Psoas muscle (tissue), 8 donors: ENCODE measurements around the gene SCYGR8. TPM values are rescaled to one million over a fixed set of nuclear protein-coding genes. Genes with fewer than 3 reads are reported as not detected.

ENCODE experiments used
- ATAC-seq, 4 donors: fragments of 200-7000 bp; cut with Tn5 transposase; one replicate each; pipeline ENCODE4 v1.9.1; 2020; ENCODE audit warnings: moderate library complexity in 3 of 4, mild to moderate bottlenecking in 2 of 4
- DNase-seq, 2 donors: peaks; one replicate each; pipeline ENCODE4 v3.0.0-alpha.2; 2020
- H3K27ac ChIP-seq: fragments of 200-600 bp; one replicate; pipeline ENCODE4 v1.8.0; 2022
- H3K27me3 ChIP-seq, 3 donors: fragments of 200-600 bp in 1 of 3; one replicate each; pipeline versions ENCODE4 v1.6.1 to v1.8.0; 2013 to 2022; ENCODE audit warnings: low read length in 2 of 3, mild to moderate bottlenecking in 2 of 3, moderate library complexity in 1 of 3; ENCODE audit not compliant: insufficient read depth in 3 of 3
- H3K36me3 ChIP-seq, 2 donors: fragments of 200-600 bp in 1 of 2; one replicate each; pipeline versions ENCODE4 v1.6.1 to v1.8.0; 2013 to 2022; ENCODE audit warnings: low read depth in 1 of 2, mild to moderate bottlenecking in 1 of 2, moderate library complexity in 1 of 2; ENCODE audit not compliant: insufficient read depth in 1 of 2
- H3K4me1 ChIP-seq: fragments of 200-600 bp; one replicate; pipeline ENCODE4 v1.8.0; 2022
- H3K4me3 ChIP-seq: fragments of 200-600 bp; one replicate; pipeline ENCODE4 v1.8.0; 2022; ENCODE audit warnings: mild to moderate bottlenecking
- H3K9me3 ChIP-seq: fragments of 200-600 bp; one replicate; pipeline ENCODE4 v1.8.0; 2022
- WGBS, 3 donors: extraction: QIAGEN DNeasy Blood & Tissue Kit; methylation state at CpG; one replicate each; pipeline versions ENCODE4 v1.1.6 to v1.1.7; 2013; 5-methylcytosine and 5-hydroxymethylcytosine counted together
- intact Hi-C, 2 donors: fragments of 100-400 bp; cut with DNase I; formaldehyde crosslinking; loops; one replicate each; pipeline versions ENCODE4 v1.11.0 to v1.14.2; 2022
- polyA plus RNA-seq, 3 donors: library from polyadenylated mRNA; stranded (reverse); fragments of 200-250 nt; gene quantifications; one replicate each; pipeline ENCODE4 v1.2.3, GENCODE V29; 2013
- total RNA-seq, 4 donors: library from RNA; stranded (reverse); fragmentation: NEBNext Ultra II Directional in 2 of 4; extraction: Animal tissue kit (Norgen Biotek cat#: 25700) in 2 of 4; gene quantifications; one replicate each; pipeline versions ENCODE4 v1.2.1 to v1.2.4, GENCODE V29; 2021 to 2023
- TF ChIP-seq, protein P1 (sequence below): fragments of 200-600 bp; IDR thresholded peaks from one replicate; pipeline ENCODE4 v1.8.0; 2022; ENCODE audit warnings: antibody characterized with exemption
- donor health status: healthy with polysubstance abuse.
- donor health status: DM: no; HTN: no; CAD: no; lungs with moderate emphysema.
- donor health status: Bipolar disorder and iron deficiency.
- donor health status: healthy.
- donor health status: DM: yes; HTN: yes; CAD: no.
- donor health status: DM: no; HTN: no; CAD: no.
- donor health status: DM: no; HTN: no; CAD: no.
- donor health status: DM: yes; HTN: yes; CAD: no.

Gene SCYGR8
- total and polyA plus RNA-seq, 7 donors: not detected

DNA sequence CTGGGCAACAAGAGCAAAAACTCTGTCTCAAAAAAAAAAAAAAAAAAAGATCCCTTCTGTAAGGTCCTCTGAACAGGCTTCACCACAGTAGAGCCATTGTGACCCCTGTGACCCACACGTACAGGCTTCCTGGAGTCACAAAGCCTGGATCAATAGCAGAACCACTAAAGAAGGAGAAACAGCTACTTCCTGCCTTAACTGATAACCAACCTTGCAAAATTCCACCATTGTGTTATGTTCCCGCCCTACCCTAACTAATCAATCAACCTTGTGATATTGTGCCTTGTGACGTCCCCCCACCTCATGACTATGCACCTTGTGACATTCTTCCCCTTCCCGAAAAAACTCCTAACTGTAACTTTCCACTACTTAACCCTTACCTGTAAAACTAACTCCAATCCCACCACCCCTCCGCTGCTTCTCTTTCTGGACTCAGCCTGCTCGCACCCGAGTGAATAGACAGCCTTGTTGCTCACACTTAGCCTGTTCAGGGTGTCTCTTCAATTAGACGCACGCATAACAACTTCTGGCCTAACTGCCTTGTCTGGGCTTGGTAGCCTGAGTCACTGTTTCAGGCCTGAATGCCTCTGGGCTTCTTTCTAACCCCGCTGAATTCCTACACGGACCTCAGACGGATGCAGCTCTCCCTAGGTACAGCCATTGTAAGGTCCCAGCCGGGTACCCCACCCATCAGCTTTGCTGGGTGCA, 13.9 kb downstream of the SCYGR8 start:
- intact Hi-C loops: loop anchor here in 1 of 2 donors (10.0 kb wide), 1 partner anchor 355 kb away; no protein-coding TSS in a partner anchor
- Histone ChIP-seq H3K36me3 (no peaks in the 10 kb centered on the region), H3K4me1 (no peaks in the 10 kb centered on the region), H3K9me3 (no peaks in the 10 kb centered on the region), H3K27me3 (no peaks in the 10 kb centered on the region), H3K27ac (no peak overlapping the region), H3K4me3 (no peak overlapping the region)
- WGBS, 3 donors: 68 to 69% (median 68%) methylated on average over 13 of the region's 13 CpGs
- TF ChIP-seq, protein P1, sequence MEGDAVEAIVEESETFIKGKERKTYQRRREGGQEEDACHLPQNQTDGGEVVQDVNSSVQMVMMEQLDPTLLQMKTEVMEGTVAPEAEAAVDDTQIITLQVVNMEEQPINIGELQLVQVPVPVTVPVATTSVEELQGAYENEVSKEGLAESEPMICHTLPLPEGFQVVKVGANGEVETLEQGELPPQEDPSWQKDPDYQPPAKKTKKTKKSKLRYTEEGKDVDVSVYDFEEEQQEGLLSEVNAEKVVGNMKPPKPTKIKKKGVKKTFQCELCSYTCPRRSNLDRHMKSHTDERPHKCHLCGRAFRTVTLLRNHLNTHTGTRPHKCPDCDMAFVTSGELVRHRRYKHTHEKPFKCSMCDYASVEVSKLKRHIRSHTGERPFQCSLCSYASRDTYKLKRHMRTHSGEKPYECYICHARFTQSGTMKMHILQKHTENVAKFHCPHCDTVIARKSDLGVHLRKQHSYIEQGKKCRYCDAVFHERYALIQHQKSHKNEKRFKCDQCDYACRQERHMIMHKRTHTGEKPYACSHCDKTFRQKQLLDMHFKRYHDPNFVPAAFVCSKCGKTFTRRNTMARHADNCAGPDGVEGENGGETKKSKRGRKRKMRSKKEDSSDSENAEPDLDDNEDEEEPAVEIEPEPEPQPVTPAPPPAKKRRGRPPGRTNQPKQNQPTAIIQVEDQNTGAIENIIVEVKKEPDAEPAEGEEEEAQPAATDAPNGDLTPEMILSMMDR: no peak
- ATAC-seq: no peak
- no peak for DNase-seq

DNA sequence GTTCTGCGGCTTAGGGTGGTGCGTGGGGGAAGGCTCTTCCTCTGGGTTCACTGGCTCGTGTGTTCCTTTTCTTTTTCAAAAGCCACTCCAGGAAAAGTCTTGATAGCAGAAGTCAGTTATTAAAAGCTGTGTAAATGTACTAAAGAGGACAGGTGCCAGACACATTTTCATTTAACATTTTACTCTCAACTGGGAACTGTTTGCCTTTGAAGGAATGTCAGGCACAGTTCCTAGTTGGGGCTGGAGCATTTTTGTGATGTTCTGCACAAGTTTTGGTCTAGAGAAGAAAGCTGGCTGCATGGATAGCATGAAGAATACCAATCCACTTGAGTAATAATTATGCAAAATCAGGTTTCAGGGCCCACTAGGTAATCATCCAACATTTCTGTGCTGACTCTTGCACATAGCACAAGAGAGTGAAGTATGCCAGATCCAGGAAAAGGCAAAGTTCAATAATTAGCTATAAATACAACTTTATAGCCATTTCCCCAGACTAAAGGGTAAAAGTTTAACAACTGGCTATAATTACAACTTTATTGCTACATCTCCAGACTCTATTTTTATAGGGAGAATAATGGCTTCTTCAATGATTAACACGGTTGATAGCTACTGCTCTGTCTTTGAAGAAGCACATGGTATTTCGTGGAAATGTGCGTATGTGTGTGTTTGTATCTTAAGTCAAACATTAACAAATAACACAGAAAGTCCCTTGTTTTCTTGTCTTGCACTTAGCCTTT, 16.2 kb downstream of the SCYGR8 start:
- intact Hi-C loops: loop anchor here in 1 of 2 donors (10.0 kb wide), 1 partner anchor 357 kb away; no protein-coding TSS in a partner anchor
- TF ChIP-seq, protein P1: no peak
- H3K4me1 ChIP-seq: no peaks in the 10 kb centered on the region
- ATAC-seq (no peak), DNase-seq (no peak)
- H3K4me3 ChIP-seq: no peak overlapping the region
- no peaks in the 10 kb centered on the region for H3K9me3 ChIP-seq
- H3K27ac ChIP-seq: no peak overlapping the region
- H3K36me3 ChIP-seq: no peaks in the 10 kb centered on the region
- WGBS, 3 donors: 69 to 78% (median 74%) methylated on average over 6 of the region's 6 CpGs
- no peaks in the 10 kb centered on the region for H3K27me3 ChIP-seq

GRCh38 chr2:227765788-227766372, 20.2 kb downstream of the SCYGR8 start:
- no peaks in the 10 kb centered on the region for H3K36me3 ChIP-seq
- no peak overlapping the region for H3K27ac ChIP-seq
- TF ChIP-seq, protein P1: no peak
- intact Hi-C loops: loop anchor here (2.0 to 10.0 kb wide), 4 partner anchors 109 to 361 kb away; partner anchors contain the start of gene AGFG1 (in 2 of the 2)
- no peaks in the 10 kb centered on the region for H3K4me1 ChIP-seq
- WGBS, 3 donors: 39 to 52% (median 49%) methylated on average over 4 of the region's 4 CpGs
- H3K4me3 ChIP-seq: no peak overlapping the region
- no peak for DNase-seq
- ATAC-seq: peak in 1 of 4 donors; percentile 12
- H3K27me3 ChIP-seq: no peaks in the 10 kb centered on the region
- no peaks in the 10 kb centered on the region for H3K9me3 ChIP-seq

- no peak overlapping the region for H3K4me3 ChIP-seq
- H3K27ac ChIP-seq: no peak overlapping the region
- DNase-seq: peak; percentile 70 to 80
- 16 to 21% (median 19%) methylated on average over 11 of the region's 11 CpGs for WGBS, 3 donors
- no peaks in the 10 kb centered on the region for H3K4me1 ChIP-seq
- ATAC-seq: peak; percentile 83 to 96 (median 92)
- H3K9me3 ChIP-seq: no peaks in the 10 kb centered on the region
- no peaks in the 10 kb centered on the region for H3K27me3 ChIP-seq
- no peaks in the 10 kb centered on the region for H3K36me3 ChIP-seq
- intact Hi-C loops: loop anchor here (2.0 to 10.0 kb wide), 4 partner anchors 109 to 362 kb away; partner anchors contain the start of gene AGFG1 (in 2 of the 2)
- TF ChIP-seq, protein P1: peak; percentile 83
These were observed 20.7 kb downstream of the SCYGR8 start for GRCh38 chr2:227766373-227766883.
